ENCODE data around the gene ZNF282.
"Not testable (repeated sequence)": the region's sequence is repeated elsewhere in the genome, so short reads cannot be mapped to it uniquely, and the experiment has no call there.

Gene ZNF282

DNA sequence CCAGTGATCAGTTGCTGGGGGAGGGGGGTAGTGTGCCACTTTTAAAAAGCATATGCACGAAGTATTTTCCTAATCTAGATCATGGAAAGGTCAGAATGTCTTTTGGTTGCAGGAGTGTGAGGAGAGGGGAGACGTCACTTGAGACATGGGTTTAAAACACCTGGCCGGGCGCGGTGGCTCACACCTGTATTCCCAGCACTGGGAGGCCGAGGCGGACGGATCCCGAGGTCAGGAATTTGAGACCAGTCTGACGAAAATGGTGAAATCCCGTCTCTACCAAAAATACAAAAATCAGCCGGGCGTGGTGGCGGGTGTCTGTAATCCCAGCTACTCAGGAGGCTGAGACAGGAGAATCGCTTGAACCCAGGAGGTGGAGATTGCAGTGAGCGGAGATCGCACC, 31.0 kb downstream of the ZNF282 start:
- not testable (repeated sequence) for DNase-seq

DNA sequence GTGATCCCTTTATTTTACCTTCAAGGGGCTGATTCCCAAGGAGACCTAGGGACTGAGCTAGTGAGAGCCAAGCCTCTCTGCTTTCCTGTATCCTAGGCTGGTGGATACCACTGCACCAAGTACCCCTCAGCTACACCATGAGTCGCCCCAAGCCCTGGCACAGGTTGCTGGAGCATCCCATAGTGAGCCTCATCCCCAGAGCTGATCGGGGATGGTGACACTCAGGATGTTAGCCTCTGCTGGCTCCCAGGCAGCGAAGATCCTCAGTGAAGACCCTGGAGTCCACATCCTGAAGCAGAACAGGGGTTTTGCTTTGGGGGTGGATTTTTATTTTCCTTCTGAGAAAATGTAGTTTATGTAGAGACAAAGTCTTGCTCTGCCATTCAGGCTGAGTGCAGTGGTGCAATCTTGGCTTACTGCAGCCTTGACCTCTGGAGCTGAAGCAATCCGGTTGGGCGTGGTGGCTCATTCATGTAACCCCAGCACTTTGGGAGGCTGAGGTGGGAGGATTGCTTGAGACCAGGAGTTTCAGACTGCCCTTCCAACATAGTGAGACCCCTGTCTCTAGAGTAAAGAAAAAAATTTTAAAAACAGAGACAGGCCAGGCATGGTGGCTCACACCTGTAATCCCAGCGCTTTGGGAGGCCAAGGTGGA, 31.6 kb downstream of the ZNF282 start:
- DNase-seq, result no peak

DNA sequence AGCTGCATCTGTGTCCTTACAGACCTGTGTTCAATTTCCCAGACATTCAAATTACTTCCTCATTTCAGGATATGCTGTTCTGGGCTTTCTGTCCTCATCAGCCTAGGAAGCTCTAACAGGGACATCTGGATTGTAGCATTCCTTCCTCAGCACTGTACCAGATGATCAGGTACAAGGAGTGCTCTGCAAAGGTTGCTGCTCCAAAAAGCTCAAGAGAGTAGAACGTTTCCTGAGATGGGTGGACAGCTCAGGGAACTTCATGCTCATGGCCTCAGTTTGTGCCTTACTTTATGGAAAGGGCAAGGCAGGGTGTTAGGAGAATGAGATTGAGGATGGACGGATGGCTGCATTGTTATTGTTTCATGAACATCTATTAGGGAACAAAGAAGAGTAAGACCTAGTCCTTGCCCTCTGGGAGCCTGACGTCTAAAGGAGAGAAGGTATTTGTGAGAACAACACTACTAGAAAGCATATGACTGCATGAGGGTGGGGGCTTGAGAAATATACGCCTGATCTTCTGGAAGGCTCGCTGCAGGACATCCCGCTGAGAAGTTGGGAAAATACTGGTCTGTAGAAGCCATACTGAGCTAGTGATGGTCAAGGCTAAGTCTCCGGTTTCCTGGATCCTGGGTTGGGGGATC, 33.6 kb downstream of the ZNF282 start:
- DNase-seq, result no peak

DNA sequence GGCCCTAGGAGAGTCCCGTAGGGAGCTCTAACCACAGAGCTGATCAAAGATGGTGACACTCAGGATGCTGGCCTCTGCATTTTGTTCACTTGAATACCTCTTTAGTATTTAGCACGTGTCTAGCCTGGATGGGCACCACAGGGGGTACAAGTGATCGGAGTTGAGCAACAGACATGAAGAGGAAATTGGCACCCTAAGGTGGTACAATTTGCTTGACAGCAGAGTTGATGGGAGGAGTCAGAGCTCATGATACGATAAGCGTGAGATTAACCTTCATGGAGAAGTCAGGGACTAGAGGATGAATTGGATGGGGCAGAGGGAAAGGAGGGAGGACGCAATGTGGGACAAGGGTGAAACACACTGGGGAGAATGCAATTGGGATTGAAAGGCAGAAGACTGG, 34.2 kb downstream of the ZNF282 start:
- DNase-seq, result no peak

DNA sequence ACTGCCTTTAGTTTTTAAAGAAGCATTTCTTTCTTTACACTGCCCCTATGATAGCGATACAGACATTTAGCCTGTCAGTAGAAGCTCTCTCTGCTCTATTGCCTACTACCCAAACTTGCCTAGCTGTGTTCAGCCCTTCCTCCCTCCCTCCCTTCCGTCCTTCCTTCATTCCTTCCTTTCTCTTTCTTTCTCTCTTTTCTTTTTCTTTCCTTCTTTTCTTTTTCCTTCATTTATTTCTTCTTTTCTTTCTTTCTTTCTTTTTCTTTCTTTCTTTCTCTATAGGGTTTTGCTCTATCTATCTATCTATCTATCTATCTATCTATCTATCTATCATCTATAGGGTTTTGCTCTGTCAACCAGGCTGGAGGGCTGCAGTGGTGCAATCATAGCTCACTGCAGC, 37.0 kb downstream of the ZNF282 start:
- no peak for DNase-seq

DNA sequence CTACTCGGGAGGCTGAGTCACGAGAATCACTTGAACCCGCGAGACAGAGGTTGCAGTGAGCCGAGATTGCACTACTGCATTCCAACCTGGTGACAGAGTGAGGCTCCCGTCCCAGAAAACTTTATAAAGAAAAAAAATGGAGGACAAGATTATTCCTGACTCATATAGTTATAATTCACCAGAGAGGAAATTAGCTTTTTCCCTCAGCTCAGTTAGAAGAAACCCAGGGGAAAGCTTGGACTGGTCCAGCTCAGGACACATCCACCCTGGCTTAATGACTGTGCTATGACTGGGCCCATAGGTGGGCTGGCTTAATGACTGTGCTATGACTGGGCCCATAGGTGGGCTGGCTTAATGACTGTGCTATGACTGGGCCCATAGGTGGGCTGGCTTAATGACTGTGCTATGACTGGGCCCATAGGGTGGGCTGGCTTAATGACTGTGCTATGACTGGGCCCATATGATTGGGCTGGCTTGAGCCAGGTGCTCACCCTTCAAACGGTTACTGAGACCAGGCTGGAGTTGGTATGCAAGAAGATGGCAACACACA, 38.4 kb downstream of the ZNF282 start:
- not testable (repeated sequence) for DNase-seq

DNA sequence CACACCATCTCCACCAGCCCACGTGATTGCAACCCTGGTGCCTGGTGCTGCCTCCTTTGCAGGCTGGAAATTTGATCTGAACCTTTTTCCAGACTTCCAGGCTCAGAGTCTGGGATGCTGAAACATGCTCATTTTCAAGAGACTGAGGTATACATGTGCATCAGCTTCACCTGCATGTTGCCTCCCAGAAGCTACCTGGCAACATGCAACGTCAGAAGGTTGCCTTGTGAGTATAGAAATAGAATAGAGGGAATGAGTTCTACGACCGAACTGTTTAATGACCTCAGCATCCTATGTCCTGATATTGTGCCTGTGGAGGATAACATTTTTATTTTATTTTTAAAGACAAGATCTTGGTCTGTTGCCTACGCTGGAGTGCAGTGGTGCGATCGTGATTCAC, 42.2 kb downstream of the ZNF282 start:
- DNase-seq, result no peak

DNA sequence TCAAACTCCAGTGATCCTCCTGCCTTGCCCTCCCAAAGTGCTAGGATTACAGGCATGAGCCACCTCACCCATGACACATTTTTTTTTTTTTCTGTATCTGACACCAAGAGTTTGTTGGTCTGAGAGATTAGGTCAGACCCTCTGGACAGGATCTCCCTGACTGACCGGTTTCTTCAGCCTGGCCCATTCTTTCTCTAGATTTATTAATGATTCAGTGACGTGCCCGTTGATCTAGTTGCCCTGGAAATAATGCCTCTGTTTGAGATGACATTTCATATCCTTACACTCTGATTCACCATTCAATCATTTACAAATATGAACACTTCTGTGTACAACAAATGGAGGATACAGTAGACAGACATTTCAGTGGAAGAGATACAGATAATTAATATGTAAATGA, 42.7 kb downstream of the ZNF282 start:
- DNase-seq, result no peak

DNA sequence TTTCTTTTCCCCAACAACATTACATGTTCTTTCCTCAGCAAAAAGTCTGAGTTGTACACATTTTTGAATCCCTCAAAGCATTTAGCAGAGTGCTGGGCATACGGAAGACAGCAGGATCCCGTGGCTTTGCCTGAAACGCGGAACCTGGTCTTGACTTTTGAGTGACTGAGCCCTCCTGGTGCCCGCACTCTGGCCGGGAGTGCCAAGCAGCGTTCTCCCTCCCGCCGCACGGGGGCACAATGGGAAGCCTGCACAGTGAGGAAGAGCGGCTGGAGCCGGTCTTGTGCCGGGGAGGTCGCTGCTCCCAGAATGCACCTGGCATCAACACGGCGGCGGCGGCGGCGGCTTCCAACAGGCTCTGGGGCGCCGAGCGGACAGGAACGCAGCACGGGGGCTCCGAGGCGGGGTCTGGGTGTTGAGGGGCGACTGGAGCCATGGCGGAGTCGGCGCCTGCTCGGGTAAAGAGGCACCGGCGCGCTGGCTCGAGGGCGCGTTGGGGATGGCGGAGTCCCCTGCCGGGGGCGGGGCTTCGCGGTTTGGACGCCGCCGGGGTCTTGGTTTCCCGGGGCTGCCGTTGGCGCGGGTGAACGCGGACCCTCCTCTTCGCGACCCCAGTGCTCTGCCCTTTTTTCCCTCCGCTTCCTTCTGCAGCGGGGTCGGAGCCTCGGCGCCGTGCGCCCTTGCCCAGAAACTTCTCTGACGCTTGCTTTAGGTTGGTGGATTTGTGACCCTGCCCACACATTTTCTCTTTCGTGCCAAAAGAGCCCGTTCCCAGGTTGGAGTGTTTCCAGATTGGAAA, 44.2 kb downstream of the ZNF282 start, which contains the start of gene ZNF212:
TSS of gene ZNF212 (plus strand) at position 307 of the 799 bp plus-strand sequence. CDS start at position 435, 128 bp downstream.
- DNase-seq, result peak; percentile 56

DNA sequence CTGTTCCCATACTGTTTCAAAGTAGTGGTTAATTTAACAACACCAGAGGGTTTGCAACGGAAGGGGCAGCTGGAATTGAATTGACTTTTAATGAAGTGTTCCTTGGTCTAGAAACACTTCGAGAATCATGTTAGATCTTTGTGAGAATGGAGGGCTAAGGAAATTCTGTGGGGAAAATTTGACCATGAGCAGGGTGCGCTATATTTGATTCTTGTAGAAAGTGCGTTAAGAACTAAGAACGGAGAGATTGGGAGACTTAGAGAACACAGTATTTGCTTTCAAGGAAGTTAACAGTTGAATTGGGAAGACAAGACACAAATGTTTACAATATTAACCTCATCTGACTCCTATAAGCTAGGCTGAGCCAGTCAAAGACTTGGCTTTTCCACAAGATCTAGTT, 45.3 kb downstream of the ZNF282 start:
- no peak for DNase-seq

DNA sequence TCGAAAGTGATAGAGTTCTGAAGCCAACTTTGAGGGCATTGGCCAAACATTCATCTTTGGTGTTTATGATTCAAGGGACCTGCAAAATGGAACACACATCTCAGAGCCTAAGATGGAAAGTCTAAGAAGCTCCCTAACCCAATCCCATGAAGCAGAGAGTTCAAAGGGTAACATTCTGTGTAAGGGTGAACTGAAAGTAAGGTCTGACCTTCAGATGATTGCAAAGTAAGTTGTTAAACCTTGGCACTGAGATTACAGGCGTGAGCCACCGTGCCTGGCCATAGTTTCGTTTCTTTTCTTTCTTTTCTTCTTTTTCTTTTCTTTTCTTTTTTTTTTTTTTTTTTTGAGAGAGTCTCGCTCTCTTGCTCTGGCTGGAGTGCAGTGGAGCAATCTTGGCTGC, 46.4 kb downstream of the ZNF282 start:
- no peak for DNase-seq

DNA sequence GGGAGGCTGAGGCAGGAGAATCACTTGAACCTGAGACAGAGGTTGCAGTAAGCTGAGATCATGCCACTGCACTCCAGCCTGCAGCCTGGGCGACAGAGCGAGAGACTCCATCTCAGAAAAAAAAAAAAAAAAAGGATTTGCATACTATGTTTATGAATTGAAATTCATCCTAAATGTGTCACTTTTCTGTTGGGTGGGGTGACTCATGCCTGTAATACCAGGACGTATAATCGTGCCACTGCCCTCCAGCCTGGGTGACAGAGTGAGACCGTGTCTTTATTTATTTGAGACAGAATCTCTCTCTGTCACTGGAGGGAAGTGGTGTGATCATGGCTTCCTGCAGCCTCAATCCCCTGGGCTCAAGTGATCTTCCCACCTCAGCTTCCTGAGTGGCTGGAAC, 49.9 kb downstream of the ZNF282 start:
- no peak for DNase-seq

DNA sequence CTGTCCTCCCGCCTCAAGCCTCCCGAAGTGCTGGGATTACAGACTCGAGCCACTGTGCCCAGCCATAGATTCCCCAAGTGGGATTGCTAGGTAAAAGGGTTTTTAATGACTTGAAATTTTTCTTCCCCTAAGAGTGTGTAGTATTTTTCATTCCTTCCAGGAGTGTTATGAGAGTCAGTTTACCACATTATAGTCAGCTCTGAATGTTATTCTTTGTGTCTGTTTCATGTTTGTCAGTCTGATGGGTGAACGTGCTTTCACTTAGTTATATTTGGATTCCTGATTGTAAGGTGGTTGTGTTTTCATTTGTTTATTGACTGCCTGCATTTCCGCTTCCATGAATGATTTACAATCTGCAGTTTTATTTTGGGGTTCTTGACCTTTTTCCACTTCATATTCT, 50.4 kb downstream of the ZNF282 start:
- no peak for DNase-seq

DNA sequence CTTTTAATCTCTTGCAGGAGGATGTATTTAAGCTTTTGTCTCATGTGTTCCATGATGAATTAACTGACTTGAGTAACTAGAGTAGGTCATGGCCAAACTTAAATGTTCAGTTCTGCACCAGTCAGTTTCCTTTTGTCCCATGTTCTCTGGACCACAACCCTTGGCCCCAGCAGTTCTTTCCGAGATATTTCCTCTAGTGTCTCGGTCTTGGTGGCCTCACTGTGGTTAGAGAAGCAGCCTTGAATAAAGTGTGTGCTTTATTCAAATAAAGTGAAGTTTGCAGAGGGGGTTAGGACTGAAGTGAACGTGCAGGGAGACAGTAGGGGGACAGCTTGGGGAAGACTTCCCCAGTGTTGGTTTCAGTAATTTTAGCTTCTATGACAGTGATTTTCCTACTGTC, 53.4 kb downstream of the ZNF282 start:
- DNase-seq, result no peak

DNA sequence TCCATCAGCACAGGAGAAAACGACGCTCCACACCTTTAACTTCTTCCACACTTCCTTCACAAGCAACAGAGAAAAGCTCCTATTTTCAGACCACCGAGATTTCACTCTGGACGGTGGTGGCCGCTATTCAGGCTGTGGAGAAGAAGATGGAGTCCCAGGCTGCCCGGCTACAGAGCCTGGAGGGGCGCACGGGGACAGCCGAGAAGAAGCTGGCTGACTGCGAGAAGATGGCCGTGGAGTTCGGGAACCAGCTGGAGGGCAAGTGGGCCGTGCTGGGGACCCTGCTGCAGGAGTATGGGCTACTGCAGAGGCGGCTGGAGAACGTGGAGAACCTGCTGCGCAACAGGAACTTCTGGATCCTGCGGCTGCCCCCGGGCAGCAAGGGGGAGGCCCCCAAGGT, 54.8 kb downstream of the ZNF282 start:
- DNase-seq, result not testable (repeated sequence)

DNA sequence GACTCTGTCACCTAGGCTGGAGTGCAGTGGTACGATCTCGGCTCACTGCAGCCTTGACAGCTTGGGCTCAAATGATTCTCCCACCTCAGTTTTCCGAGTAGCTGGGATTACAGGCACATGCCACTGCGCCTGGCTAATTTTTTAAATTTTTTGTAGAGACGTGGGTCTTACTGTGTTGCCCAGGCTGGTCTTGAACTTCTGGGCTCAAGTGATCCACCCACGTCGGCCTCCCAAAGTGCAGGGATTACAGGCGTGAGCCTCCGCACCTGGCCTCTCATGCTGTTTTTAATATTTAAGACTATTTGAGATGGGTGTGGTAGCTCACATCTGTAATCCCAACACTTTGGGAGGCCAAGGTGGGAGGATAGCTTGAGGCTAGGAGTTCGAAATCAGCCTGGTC, 56.2 kb downstream of the ZNF282 start:
- not testable (repeated sequence) for DNase-seq

DNA sequence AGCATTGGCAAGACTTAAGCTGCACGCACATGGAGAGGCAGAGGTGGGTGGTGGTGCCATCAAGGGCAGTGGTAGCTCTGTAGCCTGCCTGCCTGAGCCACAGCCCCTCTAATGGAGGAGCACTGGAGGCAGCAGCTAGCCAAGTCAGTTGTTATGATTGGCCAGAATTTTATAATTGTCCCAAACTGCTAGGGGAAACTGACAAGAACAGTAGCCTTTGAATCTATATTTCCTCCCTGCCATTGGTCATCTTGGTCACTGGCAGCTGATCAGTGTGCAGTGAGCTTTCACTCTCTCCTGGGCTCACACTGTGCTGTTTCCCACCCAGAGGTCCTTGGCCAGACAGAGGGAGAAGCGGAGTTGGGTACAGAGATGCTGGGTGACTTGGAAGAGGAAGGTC, 57.0 kb downstream of the ZNF282 start:
- no peak for DNase-seq

DNA sequence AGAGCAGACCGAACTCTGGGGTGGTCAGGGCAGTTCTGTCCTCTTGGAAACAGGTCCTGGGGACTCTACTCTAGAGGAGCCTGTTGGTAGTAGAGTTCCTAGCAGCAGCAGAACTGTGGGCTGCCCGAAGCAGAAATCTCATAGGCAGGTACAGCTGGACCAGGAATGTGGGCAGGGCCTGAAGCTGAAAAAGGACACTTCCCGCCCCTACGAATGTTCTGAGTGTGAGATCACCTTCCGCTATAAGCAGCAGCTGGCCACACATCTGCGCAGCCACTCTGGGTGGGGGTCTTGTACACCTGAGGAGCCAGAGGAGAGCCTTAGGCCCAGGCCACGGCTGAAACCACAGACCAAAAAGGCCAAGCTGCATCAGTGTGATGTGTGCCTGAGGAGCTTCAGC, 58.3 kb downstream of the ZNF282 start:
- no peak for DNase-seq

DNA sequence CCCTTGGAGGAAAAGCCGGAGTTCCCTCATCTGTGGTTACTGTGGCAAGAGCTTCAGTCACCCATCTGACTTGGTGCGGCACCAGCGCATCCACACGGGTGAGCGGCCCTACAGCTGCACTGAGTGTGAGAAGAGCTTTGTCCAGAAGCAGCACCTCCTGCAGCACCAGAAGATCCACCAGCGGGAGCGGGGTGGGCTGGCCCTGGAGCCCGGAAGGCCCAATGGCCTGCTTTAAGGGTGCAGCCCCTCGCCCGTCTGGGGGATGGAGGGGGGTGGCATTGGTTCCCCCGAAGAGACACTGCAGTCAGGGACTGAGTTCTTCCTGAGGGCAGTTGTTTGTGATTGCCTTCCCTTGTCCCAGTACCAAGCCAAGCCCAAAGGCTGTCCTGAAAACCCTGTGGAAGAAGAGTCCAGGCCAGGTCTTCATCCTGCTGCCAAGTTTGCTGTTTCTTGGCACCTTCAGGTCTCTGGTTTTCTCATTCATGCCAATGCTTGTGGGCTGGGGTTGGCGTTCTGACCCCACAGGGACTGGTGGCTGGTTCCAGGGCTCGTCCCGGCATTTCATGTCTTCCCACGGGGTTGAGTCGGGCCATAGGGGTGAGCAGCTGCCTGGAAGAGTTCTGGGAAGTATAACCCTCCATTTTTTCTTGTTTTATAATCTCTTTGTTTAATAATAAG, 59.0 kb downstream of the ZNF282 start:
- no peak for DNase-seq

DNA sequence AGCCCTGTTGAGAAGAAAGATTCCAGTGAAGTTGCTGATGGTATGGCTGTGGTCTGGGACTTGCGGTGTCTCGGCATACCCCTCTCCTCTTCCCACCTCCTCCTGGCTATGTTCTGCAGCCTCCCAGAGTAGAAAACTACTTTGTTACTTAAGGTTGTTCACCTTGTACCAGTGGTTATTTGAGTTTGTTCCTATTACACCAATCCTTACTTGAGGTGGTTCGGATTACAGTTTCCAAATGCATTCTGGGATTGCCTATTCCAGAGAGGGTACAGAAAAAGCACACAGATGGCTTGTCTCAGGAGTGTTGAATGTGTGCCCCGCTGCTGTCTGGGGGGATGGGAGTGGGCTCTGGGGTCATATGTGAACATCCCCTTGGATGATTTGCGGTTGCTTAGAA, 59.8 kb downstream of the ZNF282 start:
- DNase-seq, result no peak

DNA sequence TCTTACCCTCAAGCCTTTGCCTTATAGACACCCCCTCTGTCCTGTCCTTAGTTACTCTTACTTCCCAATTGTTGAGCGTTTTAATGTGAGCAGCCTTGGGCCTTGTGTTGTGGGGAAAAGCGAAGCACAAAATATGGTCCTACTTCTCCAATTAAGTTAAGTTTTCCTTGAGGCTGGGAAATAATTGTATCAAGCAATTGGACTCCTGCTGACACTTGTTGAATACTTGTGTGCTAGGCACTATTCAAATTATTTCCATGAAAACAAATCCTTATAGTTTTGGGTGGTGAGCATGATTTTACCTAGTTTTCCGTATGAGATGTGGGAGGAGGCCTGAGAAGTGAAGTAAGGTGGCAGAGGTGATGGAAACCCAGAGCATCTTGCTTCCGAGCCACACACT, 61.2 kb downstream of the ZNF282 start:
- no peak for DNase-seq

DNA sequence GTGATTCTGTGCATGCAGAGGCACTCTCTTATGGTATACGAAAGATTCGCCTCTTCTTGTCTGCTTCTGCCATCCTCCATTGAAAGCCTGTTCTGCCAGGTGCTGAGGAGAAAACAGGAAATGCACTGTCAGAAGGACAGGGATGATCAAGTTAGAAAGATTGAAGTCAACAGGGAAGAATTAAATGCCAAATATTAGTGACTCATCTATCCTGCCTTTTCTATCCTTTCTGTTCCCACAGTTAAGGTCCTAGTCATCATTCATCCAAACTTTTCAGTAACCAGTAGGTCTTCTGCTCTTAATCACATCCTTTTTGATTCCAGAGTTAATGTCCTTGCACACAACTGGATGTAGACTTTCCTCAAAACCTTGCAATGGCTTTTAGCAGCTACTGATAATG, 61.8 kb downstream of the ZNF282 start:
- no peak for DNase-seq

DNA sequence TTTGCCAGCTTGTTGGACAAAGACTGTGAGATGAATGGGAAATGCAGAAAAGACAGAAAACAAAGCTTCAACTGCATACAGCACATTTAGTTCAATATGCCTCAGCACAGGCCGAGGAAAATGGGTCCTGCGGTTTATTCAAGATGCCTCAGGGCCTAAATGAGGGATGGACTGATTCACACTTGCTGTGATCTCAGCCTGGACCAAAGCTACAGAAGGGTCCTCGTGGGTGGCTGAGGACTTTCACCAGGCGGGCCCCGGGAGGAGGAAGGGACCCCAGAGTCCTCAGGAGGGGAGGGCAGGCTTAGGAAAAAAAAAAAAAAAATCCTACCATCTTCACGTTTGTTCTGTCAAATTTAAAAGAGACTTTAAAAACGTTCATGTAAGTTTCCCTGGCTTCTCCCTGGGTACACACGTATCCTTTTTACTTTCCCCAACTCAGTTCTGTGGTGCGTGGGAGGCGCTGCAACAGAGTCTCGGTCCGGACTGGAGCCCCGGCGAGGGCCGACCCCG, 66.0 kb downstream of the ZNF282 start:
- DNase-seq, result no peak
